Stimulated activated CD8-positive, alpha-beta memory T cell treated with anti-CD3 and anti-CD28 coated beads, Interleukin-4, amount 100 ng/mL, for 48 hours (primary cell): Measurements from ENCODE around the gene EFNA2.
"Not testable (repeated sequence)": the region's sequence is repeated elsewhere in the genome, so short reads cannot be mapped to it uniquely, and the experiment has no call there.

ENCODE experiments used
- DNase-seq: peaks from one replicate; pipeline ENCODE4 v3.0.0-alpha.2; 2020

EFNA2 gene

GRCh38 chr19:1300744-1301490 lies 15.2 kb downstream of the EFNA2 start:
- no peak for DNase-seq

GRCh38 chr19:1302533-1303239 lies 17.0 kb downstream of the EFNA2 start:
- DNase-seq, result no peak

DNA sequence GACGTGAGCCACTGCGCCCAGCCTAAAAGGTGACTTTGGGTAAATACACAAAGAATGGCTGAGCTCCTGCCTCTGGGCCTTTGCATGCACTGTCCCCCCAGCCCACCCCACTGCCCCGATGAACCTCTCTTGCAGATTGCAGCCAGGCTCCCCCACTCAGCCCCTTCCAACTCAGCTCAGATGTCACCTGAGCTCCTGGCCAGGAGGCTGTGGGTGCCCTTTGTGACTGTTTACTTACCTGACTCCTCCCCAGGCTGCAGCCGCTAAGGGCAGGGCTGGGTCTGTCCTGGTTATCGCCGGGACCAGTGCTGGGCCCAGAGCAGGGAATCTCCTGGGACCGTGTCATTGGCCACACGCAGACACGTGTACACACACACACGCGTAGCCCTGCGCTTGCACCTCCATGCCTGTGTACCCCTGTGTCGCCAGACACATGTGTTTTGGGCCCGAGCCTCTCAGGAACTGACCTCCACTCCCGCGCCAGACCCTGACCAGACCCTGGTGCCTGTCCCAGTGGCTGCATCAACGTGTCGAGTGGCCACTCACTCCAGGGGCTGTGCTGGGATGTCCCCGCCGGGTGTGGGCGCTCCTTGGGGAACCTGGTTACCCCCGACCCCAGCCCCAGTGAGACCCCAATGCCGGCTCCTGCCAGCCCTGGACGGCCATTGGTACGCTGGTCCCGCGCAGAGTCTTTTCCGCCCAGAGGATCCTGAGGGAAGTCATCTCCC lies 18.7 kb downstream of the EFNA2 start:
- no peak for DNase-seq

DNA sequence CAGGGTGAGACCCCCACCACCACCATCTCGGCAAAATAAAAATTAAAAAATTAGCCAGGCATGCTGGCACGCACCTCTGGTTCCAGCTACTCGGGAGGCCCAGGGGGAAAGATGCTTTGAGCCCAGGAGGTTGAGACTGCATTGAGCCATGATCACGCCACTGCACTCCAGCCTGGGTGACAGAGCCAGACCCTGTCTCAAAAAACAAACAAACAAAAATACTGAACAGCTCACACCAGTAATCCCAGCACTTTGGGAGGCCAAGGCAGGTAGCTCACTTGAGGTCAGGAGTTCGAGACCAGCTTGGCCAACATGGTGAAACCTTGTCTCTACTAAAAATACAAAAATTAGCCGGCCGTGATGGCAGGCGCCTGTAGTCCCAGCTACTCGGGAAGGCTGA lies 19.7 kb downstream of the EFNA2 start:
- not testable (repeated sequence) for DNase-seq

DNA sequence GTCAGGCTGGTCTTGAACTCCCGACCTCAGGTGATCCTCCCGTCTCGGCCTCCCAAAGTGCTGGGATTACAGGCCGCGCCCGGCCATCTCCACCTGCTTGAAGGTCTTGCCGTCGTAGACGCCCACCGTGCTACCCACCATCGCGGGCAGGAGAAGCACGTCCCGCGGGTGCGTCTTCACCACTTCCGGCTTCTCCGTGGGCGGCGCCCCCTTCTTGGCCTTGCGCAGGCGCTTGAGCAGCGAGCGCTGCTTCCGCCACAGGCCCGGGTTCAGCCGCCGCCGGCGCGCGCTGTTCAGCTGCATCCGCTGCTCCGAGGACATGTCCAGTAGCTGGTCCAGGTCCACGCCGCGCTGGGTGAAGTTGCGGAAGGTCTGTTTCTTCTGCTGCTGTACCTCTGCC lies 21.6 kb downstream of the EFNA2 start:
- DNase-seq, result no peak

GRCh38 chr19:1307755-1308303 lies 22.2 kb downstream of the EFNA2 start:
- no peak for DNase-seq

- no peak for DNase-seq
Measured at GRCh38 chr19:1308718-1309117, 23.0 kb downstream of the EFNA2 start.

DNA sequence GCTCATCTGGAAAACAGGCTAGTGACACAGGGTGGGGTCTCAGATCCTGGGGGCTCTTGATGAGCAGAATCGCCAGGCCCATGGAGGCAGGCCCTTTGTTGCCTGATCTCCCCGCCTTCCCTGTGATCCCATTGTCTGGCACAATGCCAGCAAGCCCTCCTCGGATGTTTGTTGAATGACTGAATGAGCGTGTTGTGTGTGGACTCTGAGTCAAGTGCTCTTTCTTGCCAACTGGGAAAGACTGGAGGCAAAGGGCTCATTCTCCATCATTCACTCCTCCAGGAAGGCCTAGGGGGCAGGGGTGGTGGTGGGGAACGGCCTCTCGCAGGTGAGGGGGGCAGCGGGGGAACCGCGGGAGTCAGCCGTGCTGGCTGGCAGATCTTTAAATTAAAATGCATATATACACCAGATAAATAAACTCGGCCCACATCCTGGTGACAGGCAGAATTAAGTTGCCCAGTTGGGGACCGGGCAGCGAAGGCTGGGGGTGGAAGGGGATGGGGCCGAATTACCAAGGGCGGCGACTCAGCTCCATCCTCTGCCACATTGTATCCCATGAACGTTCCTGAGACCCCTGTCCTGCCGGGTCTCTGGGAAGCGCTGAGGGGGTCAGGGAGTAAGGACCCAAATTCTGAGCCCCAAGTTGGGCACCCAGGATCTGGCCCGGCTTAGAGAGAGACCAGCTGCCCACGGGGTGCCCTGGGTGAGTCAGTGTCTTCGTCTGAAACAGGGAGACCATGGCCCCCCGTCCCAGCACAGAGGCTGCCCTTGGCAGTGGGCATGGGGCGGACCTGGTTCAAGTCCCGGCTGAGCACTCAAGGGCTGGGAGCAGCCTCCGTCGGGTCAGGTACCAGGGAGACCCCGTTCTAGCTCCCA lies 24.5 kb downstream of the EFNA2 start:
- no peak for DNase-seq

DNA sequence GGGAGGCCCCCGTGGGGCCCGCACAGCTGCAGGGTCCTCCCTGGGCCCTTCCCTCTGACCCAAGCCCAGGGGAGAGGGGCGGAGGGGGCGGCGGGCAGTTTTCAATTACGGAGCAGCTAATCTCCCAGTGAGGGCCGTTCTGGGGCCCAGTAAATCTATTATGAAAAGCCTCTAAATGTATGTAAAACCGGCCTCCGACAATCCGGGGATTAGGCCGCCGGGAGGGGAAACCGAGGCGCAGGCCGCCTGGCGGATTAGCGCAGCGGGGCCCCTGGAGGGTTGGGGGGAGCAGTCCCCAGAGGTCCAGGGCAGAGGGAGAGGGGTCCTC lies 25.1 kb downstream of the EFNA2 start:
- no peak for DNase-seq

DNA sequence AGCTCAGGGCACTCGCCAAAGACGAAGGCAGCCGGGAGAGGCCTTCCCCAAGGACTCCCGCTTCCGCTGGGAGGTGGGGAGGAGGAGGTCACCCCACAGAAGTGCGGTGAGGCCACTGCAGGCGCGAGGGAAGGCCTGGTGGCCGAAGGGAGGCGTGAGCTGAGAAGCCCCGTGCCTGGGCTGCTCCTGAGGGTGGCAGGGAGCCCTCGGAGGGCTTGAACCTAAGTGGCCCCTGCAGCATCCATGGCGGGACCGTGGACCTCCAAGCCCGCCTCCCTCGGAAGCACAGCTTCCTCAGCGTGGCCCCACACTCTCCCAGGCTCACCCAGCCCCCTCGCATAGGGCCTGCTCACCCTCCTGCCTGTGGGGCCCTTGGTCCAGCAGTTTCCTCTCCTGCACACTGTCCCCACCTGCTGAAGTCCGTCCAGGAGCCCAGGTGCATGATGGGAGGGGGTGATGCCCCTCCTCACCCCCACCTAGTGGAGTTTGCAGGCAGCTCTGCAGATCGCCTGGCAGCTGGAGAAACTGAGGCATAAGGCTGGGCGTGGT lies 25.9 kb downstream of the EFNA2 start:
- DNase-seq, result no peak

DNA sequence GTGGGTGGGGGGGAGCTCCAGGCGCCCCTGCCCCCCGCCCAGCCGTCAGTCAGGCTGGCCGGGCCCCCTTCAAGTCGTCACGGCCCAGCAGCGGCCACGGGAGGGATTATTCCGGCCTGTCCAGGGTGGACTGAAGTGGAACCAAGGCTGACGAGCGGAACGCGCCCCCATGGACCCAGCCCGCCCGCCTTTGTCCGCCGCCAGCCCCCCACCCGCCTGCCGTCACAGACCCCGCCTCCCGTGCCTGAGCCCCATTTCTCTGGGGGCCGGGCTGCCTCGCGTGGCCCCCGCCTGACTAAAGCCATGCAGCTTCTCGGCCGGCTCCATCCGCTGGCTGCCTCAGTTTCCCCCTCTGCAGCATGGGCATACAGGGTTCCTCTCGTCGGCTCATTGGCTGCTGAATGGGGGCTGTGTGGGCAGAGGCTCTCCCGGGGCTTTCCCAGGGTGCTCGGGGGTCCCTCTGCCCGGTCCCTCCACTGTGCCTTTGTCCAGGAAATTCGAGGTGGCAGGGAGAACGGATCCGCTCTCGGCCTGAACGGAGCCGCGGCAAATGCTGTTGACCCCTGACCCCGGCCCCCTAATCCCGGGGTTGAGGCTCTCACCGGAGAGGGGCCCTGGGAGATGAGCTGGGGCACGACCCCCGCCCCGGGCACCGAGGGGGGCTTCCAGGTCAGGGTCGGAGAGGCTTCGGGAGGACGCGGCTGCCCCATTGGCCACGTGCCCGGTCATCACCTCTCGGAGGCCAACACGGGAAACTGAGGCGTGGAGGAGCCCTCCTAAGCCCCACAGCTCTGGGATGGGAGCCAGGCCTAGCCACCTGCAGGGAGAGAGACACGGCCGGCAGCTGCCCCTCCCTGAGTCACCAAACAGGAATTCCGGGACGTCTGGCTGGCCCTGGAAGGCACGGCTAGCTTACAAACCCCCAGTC lies 27.4 kb downstream of the EFNA2 start:
- no peak for DNase-seq

DNA sequence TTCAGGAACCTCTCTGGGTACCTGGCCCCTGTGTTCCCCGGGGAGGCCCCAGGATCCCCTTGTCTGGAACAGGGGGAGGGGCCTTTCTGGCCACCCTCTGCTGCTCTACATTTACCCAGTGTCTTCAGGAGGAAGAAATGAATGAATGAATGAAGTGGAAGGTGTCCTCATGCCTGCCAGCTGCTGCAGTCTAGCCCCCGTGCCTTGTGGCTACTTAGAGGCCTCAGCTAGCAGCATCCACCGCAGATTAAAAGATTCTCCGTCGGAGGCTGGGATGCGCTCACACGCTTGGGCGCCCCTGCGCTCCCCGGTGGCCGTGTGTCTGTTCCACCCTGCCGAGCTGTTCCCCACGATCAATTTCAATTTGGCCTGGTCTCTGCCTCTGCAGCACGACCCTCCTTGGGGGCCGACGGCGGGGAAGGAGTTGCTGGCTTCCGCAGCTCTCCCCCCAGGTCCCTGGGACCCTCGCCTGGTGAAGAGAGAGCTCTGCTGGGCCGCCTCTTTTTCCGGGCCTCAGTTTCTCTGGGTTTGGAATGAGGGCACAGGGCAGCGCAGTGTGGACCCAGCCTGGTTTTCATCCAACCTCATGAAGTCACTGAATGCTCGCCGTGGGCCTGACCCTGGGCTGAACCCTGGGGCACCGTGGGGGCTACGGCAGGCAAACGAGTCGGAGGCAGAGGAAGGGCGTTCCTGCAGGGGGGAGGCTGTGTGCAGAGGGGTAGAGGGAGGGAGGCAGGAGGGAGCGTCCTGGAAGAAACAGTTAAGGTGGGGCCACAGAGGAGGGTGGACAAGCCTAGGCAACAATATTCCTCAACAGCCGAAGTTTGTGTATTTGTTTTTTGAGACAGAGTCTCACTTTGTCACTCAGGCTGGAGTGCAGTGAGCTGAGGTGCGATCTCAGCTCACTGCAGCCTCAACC lies 28.3 kb downstream of the EFNA2 start:
- no peak for DNase-seq

GRCh38 chr19:1315470-1316166 lies 29.9 kb downstream of the EFNA2 start:
- DNase-seq, result peak; percentile 60

- DNase-seq, result no peak
Measured at GRCh38 chr19:1316466-1316865, 30.8 kb downstream of the EFNA2 start.

DNA sequence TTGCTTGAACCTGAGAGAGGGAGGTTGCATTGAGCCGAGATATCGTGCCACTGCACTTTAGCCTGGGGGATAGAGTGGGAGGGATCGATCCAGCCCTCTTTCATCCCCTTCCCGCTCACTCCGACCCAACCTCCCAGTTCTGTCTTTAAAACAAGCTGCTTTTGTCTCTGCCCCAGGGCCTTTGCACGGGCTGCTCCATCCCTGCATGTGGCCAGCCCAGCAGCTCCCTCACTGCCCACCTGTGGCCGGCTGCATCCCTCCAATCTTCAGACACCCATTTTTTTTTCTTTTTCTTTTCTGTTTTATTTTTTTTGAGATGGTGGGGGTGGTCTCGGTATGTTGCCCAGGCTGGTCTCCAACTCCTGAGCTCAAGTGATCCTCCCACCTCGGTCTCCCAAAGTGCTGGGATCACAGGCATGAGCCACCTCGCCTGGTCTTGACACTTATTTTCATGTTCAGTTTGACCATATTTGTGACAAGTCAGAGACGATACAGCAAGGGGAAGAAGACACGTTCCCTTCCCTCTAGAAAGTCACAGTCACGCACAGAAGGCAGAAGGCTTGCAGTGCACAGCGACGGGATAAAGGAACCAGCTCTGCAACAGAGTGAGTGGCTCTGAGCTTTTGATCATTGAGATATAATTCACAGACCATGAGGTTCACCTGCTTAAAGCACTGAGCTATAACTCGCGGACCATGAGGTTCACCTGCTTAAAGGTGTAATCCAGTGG lies 31.8 kb downstream of the EFNA2 start:
- no peak for DNase-seq

GRCh38 chr19:1318678-1319471 lies 33.2 kb downstream of the EFNA2 start:
- DNase-seq, result no peak

GRCh38 chr19:1320282-1320650 lies 34.6 kb downstream of the EFNA2 start:
- DNase-seq, result not testable (repeated sequence)

DNA sequence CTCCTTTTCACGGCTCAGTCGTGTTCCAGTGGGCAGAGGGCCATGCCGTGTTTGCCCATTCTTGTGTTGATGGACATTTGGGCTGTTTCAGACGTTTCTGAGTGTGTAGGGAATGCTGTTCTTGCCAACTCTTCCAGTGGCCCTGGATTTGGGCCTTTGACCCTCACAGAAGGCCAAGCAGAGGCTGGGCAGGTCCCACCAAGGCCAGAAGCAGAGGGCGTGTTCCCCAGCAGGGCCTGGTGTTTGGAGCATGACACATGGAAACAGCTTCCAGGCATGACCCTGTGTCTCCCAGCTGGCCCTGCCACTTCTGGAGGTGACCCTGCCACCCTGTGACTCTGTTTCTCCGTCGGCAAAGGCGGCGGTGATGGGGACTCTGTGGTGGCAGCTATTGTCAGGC lies 35.9 kb downstream of the EFNA2 start:
- DNase-seq, result no peak
